CD4-positive, alpha-beta T cell treated with Interleukin-6 at 100 ng/mL for 8 hours (primary cell): ENCODE data around the gene PRDM16.

Experiments used
- DNase-seq: peaks from one replicate; pipeline ENCODE4 v3.0.0-alpha.2; 2020; ENCODE audit warnings: mixed read lengths, low spot score

The PRDM16 gene

GRCh38 chr1:3415260-3416090, 346.5 kb downstream of the PRDM16 start:
- DNase-seq, result no peak

GRCh38 chr1:3417082-3417739, 348.2 kb downstream of the PRDM16 start:
- DNase-seq, result no peak

- no peak for DNase-seq
These were observed 348.9 kb downstream of the PRDM16 start for GRCh38 chr1:3417934-3418333.

GRCh38 chr1:3418600-3418999, 349.6 kb downstream of the PRDM16 start:
- no peak for DNase-seq

- DNase-seq, result no peak
These were observed 350.6 kb downstream of the PRDM16 start for GRCh38 chr1:3419415-3420204.

GRCh38 chr1:3420218-3420951, 351.4 kb downstream of the PRDM16 start:
- no peak for DNase-seq

- DNase-seq, result no peak
These were observed 353.6 kb downstream of the PRDM16 start for GRCh38 chr1:3422638-3423037.

GRCh38 chr1:3423245-3423829, 354.3 kb downstream of the PRDM16 start:
- DNase-seq, result no peak

- no peak for DNase-seq
These were observed 355.1 kb downstream of the PRDM16 start for GRCh38 chr1:3423896-3424611.

GRCh38 chr1:3425486-3426215, 356.6 kb downstream of the PRDM16 start:
- DNase-seq, result no peak

- no peak for DNase-seq
These were observed 358.0 kb downstream of the PRDM16 start for GRCh38 chr1:3426956-3427535.

- DNase-seq, result no peak
These were observed 359.0 kb downstream of the PRDM16 start for GRCh38 chr1:3427711-3428704.

GRCh38 chr1:3428899-3429298, 359.9 kb downstream of the PRDM16 start:
- no peak for DNase-seq

GRCh38 chr1:3429320-3429719, 360.3 kb downstream of the PRDM16 start:
- no peak for DNase-seq

GRCh38 chr1:3429766-3430165, 360.8 kb downstream of the PRDM16 start:
- DNase-seq, result no peak

- DNase-seq, result no peak
These were observed 361.4 kb downstream of the PRDM16 start for GRCh38 chr1:3430406-3430805.

- no peak for DNase-seq
These were observed 361.8 kb downstream of the PRDM16 start for GRCh38 chr1:3430820-3431219.

GRCh38 chr1:3431266-3431665, 362.3 kb downstream of the PRDM16 start:
- DNase-seq, result no peak

GRCh38 chr1:3431686-3432085, 362.7 kb downstream of the PRDM16 start:
- DNase-seq, result no peak
